GM21390 (cell line): Measurements from ENCODE around the gene PGM1.
"Not testable (repeated sequence)": the region's sequence is repeated elsewhere in the genome, so short reads cannot be mapped to it uniquely, and the experiment has no call there.

Experiments used
- ATAC-seq: cut with Tn5 transposase; IDR thresholded peaks from one replicate; pipeline ENCODE4 v1.9.1; 2021; ENCODE audit not compliant: unreplicated experiment

The PGM1 gene

GRCh38 chr1:63593303-63593885 is at the start of gene PGM1:
PGM1 (plus strand) TSS chr1:63593411; CDS start chr1:63593489, 78 bp downstream.
- ATAC-seq = peak; percentile 79

DNA sequence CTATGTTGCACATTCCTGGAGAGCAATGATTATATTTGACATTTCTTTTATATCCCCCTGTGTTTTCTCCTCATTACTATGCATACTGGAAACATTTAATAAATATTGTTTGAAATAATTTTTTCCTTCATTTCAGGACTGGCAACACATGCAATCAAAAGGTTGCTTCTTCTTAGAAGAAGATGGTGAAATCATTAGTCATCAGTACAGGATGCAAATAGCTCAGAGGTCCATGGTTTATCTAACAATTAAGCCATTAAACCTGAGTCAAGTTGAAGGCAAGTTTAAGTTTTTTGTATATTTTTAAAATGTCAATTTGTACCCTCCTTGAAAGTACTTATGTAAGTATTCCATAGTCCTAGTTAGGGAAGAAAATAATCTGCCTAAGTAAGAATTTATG is 47.4 kb upstream of the PGM1 start:
- no peak for ATAC-seq

DNA sequence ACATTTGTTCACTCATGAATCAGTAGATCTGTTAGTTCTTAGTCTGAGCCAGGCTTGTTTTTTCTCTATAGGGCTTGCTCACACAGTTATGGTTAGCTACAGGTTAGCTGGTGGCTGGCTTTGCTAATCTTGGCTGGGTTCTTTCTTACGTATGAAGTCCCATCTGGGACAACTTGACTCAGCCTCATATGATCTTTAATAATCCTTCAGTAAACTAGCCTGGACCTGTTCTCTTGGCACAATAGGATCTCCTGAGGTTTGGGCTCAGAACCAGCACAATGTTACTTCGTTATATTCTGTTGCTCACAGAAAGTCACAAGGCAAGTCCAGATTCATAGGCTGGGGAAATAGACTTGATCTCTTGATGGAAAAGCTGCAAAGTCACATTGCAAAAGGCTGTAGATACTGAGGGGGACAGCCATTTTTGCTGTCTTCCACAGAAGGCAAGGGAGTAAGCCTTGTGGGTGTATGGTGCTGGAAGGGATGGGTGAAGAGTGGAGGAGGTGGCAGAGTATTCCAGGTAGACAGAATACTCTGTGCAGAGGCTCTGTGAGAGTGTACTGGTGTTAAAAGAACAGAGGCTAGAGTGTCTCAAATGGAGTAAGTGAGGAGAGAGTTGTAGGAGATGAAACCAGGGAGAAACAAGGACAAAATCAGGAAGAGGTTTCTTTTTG is 45.5 kb upstream of the PGM1 start:
- no peak for ATAC-seq

- no peak for ATAC-seq
These were observed 44.9 kb upstream of the PGM1 start for GRCh38 chr1:63548303-63548702.

GRCh38 chr1:63548877-63549276 is 44.3 kb upstream of the PGM1 start:
- ATAC-seq = no peak

DNA sequence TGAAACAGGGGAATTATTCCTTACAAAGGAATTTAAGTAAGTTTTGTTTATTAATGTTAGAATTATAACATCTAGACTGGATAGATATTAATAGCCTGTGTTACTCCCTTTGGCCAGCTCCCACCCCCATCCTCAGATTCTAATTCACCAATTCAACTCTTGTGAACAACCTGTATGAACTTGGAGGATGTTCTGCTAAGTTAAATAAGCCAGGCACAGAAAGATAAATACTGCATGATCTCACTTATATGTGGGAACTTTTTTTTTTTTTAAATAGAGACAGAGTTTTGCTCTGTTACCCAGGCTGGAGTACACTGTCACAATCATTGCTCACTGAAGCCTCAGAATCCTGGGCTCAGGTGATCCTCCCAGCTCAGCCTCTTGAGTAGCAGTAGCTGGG is 37.7 kb upstream of the PGM1 start:
- no peak for ATAC-seq

GRCh38 chr1:63557365-63557987 is 35.7 kb upstream of the PGM1 start:
- ATAC-seq = no peak

DNA sequence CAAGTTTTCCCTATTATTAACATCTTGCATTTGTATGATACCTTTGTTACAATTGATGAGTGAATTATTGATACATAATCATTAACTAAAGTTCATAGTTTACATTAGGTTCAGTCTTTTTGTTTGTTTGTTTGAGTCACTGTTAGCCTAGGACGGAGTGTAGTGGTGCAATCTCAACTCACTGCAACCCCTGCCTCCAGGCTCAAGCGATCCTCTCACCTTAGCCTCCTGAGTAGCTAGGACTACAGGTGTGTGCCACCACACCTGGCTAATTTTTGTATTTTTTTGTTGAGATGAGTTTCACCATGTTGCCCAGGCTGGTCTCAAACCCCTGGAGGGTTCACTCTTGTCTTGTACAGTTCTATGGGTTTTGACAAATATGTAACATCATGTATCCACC is 33.9 kb upstream of the PGM1 start:
- ATAC-seq = no peak

DNA sequence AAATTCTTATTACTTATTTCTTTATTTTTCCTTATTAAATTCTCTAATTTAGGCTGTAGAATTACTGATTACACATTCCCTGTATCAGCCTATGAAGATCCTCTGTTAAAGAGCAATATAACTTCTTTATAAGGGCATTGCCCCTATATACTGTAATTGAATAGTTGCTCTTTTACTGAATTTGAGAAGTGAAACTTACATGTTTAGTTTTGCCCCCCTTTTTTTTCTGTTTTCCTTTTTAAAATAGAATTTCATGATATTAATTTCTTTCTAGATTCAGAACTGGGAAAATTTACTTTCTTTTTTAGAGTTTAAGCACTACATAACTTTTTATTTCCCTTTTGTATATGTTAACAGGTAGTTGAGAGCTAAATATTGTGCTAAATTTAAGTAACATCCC is 29.5 kb upstream of the PGM1 start:
- no peak for ATAC-seq

DNA sequence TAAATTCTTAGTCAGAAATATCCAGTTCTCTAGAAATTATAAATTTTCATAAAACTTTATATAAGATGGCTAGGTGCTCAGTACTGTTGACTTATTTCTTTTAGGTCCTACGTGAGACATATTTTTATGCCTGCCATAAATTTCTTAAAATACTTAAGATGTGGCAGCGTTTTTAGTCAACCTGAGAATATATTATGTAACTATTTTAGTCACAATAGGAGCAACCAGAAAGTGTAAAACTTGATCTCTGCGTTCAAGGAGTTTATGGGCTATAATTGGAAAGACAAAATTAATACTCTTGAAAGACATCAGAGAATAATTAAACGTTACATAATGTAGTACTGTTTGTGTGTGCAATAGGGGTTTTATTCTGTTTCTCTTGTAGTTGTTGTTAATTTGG is 24.1 kb upstream of the PGM1 start:
- no peak for ATAC-seq

- ATAC-seq = no peak
These were observed 23.4 kb upstream of the PGM1 start for GRCh38 chr1:63569640-63570316.

GRCh38 chr1:63572686-63573085 is 20.5 kb upstream of the PGM1 start:
- not testable (repeated sequence) for ATAC-seq

DNA sequence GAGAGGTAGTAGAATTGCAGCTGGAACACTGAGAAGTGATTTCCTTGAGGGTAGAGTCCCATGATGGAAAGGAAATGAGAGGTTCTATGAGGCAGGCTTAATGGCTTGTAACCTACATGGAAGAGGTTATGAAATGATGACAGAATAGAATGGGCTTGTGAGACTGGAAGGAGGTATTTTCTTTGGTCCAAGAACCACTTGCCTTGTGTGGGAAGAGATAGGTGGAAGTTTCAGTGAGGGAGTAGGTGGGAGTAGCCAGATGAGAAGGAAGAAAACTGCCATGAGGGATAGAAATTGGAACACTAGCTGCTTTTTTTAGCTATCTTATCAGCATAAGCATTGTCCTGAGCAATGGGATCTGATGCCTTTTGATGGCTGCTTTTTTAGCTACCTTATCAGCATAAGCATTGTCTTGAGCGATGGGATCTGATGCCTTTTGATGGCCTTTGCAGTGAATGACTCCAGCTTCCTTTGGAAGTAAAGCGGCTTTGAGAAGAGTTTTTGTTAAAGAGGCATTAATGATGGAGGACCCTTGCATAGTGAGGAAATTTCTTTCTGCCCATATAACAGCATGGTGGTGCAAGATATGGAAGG is 18.9 kb upstream of the PGM1 start:
- ATAC-seq = not testable (repeated sequence)

- ATAC-seq = peak; percentile 57
These were observed 17.8 kb upstream of the PGM1 start for GRCh38 chr1:63575340-63575826.

GRCh38 chr1:63586326-63586725 is 6.9 kb upstream of the PGM1 start:
- ATAC-seq = not testable (repeated sequence)

GRCh38 chr1:63590166-63590560 is 3.0 kb upstream of the PGM1 start:
- no peak for ATAC-seq

DNA sequence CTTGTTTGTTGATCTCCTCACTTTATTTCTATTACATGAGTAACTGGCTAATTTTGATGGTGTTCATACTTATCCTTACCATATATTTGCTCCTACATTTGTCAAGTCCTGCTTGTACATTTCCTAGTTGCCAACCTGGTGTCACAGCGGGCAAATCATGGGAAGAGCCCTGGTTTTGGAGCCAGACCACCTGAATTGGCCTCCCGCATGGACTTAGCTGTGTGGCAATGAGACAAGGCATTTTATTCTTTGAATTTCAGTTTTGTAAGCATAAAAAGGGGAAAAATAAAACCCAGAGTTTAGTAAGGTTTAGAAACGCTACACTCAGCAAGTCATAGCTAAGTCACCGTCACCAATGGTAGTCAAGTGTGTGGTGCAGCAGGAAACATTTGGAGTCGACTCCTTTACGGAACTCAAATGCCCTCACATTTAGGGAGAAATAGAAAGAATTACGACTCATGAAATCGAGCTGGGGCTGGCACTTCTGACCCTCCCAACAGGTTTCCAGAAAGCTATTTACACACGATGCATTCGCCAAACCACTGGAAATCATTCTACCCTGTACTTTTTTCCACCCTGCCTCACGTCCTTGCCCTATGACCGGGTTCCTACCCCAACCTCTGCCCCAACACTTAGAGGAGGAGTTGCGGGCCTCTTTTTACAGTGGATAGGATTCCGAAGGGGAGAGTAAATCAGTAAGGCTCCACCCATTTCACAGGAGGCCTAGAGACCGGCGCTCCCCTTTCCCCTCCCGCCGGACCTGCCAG is 492 bp upstream of the PGM1 start:
- no peak for ATAC-seq

DNA sequence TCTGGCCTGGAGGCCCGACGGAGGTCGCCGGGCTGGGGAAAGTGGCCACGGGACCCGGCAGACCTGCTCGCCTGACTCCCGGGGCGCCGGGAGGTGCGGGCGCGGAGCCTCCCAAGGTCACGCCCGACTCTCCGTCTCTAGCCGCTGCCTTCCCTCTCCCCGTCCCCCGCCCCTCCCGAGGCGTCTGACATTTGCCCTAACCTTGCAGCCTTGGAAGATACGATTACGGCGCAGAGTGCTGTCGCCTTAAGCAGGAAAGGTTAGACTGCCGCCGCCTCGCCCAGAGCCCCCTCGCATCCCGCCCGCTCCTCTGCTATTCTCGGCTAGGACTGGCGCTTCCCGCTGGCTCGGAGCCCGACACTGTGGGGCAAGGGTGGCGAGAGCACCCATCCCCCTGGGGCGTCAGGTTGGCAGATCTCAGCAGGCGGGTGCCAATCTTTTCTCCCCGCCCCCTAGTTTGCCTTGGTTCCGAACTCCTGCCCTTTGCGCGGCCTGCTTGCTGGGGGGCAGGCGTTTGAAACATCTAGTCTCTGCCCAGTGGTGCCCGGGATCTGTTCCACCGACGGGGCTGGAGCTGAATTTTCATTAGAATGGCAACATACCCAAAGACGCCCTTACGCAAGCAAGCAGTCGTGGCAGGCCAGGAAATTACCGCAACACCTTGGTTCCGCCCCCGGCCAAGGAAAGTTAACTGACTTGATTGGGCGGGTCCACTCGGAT is 835 bp downstream of the PGM1 start:
- ATAC-seq = peak; percentile 36

- no peak for ATAC-seq
These were observed 2.2 kb downstream of the PGM1 start for GRCh38 chr1:63595435-63595834.

GRCh38 chr1:63599799-63600198 is 6.6 kb downstream of the PGM1 start:
- ATAC-seq = no peak
